IPS-18a (cell line): ENCODE measurements around the gene DENND1A.
"Not testable (repeated sequence)": the region's sequence is repeated elsewhere in the genome, so short reads cannot be mapped to it uniquely, and the experiment has no call there.

Source experiments
- H3K27ac ChIP-seq: one replicate; pipeline ENCODE4 v1.5.1; 2013; ENCODE audit warnings: low read length
- H3K27me3 ChIP-seq: one replicate; pipeline ENCODE4 v1.6.1; 2013; ENCODE audit warnings: mild to moderate bottlenecking, low read length; ENCODE audit not compliant: control insufficient read depth, insufficient read depth
- H3K36me3 ChIP-seq: one replicate; pipeline ENCODE4 v1.6.1; 2013; ENCODE audit warnings: low read depth, low read length; ENCODE audit not compliant: control insufficient read depth
- H3K4me1 ChIP-seq: one replicate; pipeline ENCODE4 v1.6.1; 2013; ENCODE audit warnings: low read depth, low read length; ENCODE audit not compliant: control insufficient read depth
- H3K4me3 ChIP-seq: one replicate; pipeline ENCODE4 v1.5.1; 2013; ENCODE audit warnings: low read length
- H3K9ac ChIP-seq: one replicate; pipeline ENCODE4 v1.6.1; 2013; ENCODE audit warnings: mild to moderate bottlenecking, low read length, moderate library complexity
- H3K9me3 ChIP-seq: one replicate; pipeline ENCODE4 v1.6.1; 2013; ENCODE audit warnings: low read depth, low read length; ENCODE audit not compliant: control insufficient read depth

The DENND1A gene

DNA sequence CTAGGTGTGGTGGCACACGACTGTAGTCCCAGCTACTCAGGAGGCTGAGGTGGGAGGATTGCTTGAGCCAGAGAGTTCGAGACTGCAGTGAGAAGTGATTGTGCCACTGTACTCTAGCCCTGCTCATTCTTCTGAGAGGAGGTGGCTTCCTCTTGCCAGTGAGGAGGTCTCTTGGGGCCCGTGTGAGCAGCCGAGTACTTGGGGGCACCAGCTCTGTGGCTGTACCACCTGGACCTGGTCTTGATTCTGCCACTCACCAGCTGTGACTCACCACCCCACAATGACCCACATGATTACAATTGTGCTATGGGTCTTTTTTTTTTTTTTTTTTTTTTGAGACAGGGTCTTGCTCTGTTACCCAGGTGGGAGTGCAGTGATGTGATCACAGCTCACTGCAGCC, 592.0 kb downstream of the DENND1A start:
- no peak overlapping the region for H3K9ac ChIP-seq
- H3K27ac ChIP-seq = no peak overlapping the region
- peaks cover 3% of the 10 kb centered on the region for H3K4me1 ChIP-seq

DNA sequence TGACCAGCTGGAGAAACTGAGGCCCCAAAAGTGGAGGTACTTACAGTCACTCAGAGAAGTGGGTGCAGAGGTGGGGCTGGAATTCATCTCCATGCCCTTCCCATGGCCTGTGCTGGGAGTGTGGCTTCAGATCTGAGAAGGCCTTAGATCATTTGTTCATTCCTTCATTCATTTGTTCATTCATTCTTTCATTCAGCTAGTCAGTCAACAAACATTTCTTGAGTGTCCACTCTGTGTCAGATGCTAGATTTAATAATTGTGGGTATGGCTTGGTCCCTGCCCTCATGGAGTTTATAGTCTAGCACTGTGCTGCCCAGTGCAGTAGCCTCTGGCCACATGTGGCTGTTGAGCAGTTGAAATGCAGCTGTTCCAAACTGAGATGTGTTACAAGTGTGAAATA, 593.0 kb downstream of the DENND1A start:
- Histone ChIP-seq H3K4me1 (peaks cover 3% of the 10 kb centered on the region), H3K27ac (no peak overlapping the region), H3K36me3 (no peaks in the 10 kb centered on the region), H3K4me3 (no peak overlapping the region), H3K27me3 (no peaks in the 10 kb centered on the region), H3K9ac (no peak overlapping the region), H3K9me3 (no peaks in the 10 kb centered on the region)

More for the DNA sequence above, 592.0 kb downstream of the DENND1A start:
- H3K4me3 ChIP-seq = no peak overlapping the region
- no peaks in the 10 kb centered on the region for H3K9me3 ChIP-seq
- H3K36me3 ChIP-seq = no peaks in the 10 kb centered on the region
- H3K27me3 ChIP-seq = no peaks in the 10 kb centered on the region

GRCh38 chr9:123336449-123336848, 593.5 kb downstream of the DENND1A start:
- H3K27ac ChIP-seq = no peak overlapping the region
- H3K9ac ChIP-seq = no peak overlapping the region
- no peak overlapping the region for H3K4me3 ChIP-seq
- H3K27me3 ChIP-seq = no peaks in the 10 kb centered on the region
- peaks cover 3% of the 10 kb centered on the region for H3K4me1 ChIP-seq
- H3K36me3 ChIP-seq = no peaks in the 10 kb centered on the region
- no peaks in the 10 kb centered on the region for H3K9me3 ChIP-seq

DNA sequence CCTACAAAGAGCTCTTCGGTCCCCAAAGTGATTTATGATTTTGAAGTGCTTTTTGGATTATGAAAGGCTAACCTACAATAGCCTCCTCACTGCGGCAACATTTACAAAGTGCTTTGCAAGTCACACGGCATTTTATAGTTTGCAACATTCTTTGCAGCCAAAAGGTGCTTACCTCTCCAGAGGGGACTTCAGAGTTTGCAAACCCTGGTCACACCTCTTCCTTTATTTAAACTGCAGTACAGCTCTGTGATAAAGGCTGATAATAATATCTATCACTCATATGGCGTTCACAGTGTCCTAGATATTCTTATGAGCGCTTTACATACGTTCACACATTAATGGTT, 594.0 kb downstream of the DENND1A start:
- Histone ChIP-seq H3K4me1 (peaks cover 3% of the 10 kb centered on the region), H3K4me3 (no peak overlapping the region), H3K36me3 (no peaks in the 10 kb centered on the region), H3K27me3 (no peaks in the 10 kb centered on the region), H3K9ac (no peak overlapping the region), H3K9me3 (no peaks in the 10 kb centered on the region), H3K27ac (no peak overlapping the region)

- H3K4me1 ChIP-seq = peaks cover 3% of the 10 kb centered on the region
- H3K9ac ChIP-seq = no peak overlapping the region
- no peaks in the 10 kb centered on the region for H3K9me3 ChIP-seq
Observed at GRCh38 chr9:123335193-123335985, 594.5 kb downstream of the DENND1A start.

GRCh38 chr9:123334639-123335038, 595.3 kb downstream of the DENND1A start:
- Histone ChIP-seq H3K27me3 (no peaks in the 10 kb centered on the region), H3K9me3 (no peaks in the 10 kb centered on the region), H3K27ac (no peak overlapping the region), H3K9ac (no peak overlapping the region), H3K4me1 (peaks cover 3% of the 10 kb centered on the region), H3K4me3 (no peak overlapping the region), H3K36me3 (no peaks in the 10 kb centered on the region)

More at GRCh38 chr9:123335193-123335985, 594.5 kb downstream of the DENND1A start:
- no peak overlapping the region for H3K4me3 ChIP-seq
- H3K27me3 ChIP-seq = no peaks in the 10 kb centered on the region
- H3K36me3 ChIP-seq = no peaks in the 10 kb centered on the region
- no peak overlapping the region for H3K27ac ChIP-seq

GRCh38 chr9:123333058-123333669, 596.8 kb downstream of the DENND1A start:
- not testable (repeated sequence) for H3K27me3 ChIP-seq, H3K4me1 ChIP-seq, H3K9me3 ChIP-seq, H3K36me3 ChIP-seq, H3K27ac ChIP-seq, H3K4me3 ChIP-seq, H3K9ac ChIP-seq

GRCh38 chr9:123331346-123332060, 598.4 kb downstream of the DENND1A start:
- no peak overlapping the region for H3K27ac ChIP-seq
- H3K9me3 ChIP-seq = no peaks in the 10 kb centered on the region
- H3K27me3 ChIP-seq = no peaks in the 10 kb centered on the region
- peaks cover 3% of the 10 kb centered on the region for H3K4me1 ChIP-seq
- no peak overlapping the region for H3K9ac ChIP-seq
- H3K4me3 ChIP-seq = no peak overlapping the region
- no peaks in the 10 kb centered on the region for H3K36me3 ChIP-seq
